HEK293T (cell line): Measurements from ENCODE around the gene KRTAP2-4.
"Not testable (repeated sequence)": the region's sequence is repeated elsewhere in the genome, so short reads cannot be mapped to it uniquely, and the experiment has no call there.

ENCODE experiments used
- ARNT ChIP-seq: fragments of 450-650 bp; IDR thresholded peaks from 2 replicates; pipeline ENCODE4 v1.6.1; 2017; ENCODE audit warnings: mild to moderate bottlenecking
- BHLHE40 ChIP-seq: fragments of 450-650 bp; IDR thresholded peaks from 2 replicates; pipeline ENCODE4 v1.6.1; 2016; ENCODE audit warnings: mild to moderate bottlenecking, moderate library complexity, borderline replicate concordance
- CTBP1 ChIP-seq: fragments of 450-650 bp; IDR thresholded peaks from 2 replicates; pipeline ENCODE4 v1.6.1; 2016; ENCODE audit warnings: borderline replicate concordance
- ELF4 ChIP-seq: fragments of 450-650 bp; IDR thresholded peaks from 2 replicates; pipeline ENCODE4 v1.6.1; 2017; ENCODE audit warnings: antibody characterized with exemption
- FOXK2 ChIP-seq: fragments of 450-650 bp; IDR thresholded peaks from 2 replicates; pipeline ENCODE4 v1.6.1; 2016; ENCODE audit warnings: mild to moderate bottlenecking
- FOXM1 ChIP-seq: fragments of 450-650 bp; IDR thresholded peaks from 2 replicates; pipeline ENCODE4 v1.6.1; 2017; ENCODE audit warnings: mild to moderate bottlenecking, borderline replicate concordance
- HDGF ChIP-seq: fragments of 450-650 bp; IDR thresholded peaks from 2 replicates; pipeline ENCODE4 v1.6.1; 2017; ENCODE audit warnings: antibody characterized with exemption, borderline replicate concordance
- L3MBTL2 ChIP-seq: fragments of 450-650 bp; conservative IDR thresholded peaks from 2 replicates; pipeline ENCODE4 v1.6.1; 2016; ENCODE audit warnings: mild to moderate bottlenecking
- NFRKB ChIP-seq: fragments of 450-650 bp; IDR thresholded peaks from 2 replicates; pipeline ENCODE4 v1.6.1; 2016; ENCODE audit warnings: mild to moderate bottlenecking, moderate library complexity
- PKNOX1 ChIP-seq: fragments of 450-650 bp; IDR thresholded peaks from 2 replicates; pipeline ENCODE4 v1.6.1; 2016
- SP1 ChIP-seq: fragments of 450-650 bp; IDR thresholded peaks from 2 replicates; pipeline ENCODE4 v1.6.1; 2017
- SUZ12 ChIP-seq: fragments of 450-650 bp; IDR thresholded peaks from 2 replicates; pipeline ENCODE4 v1.6.1; 2016; ENCODE audit warnings: mild to moderate bottlenecking
- TARDBP ChIP-seq: fragments of 450-650 bp; IDR thresholded peaks from 2 replicates; pipeline ENCODE4 v1.6.1; 2016
- ZNF384 ChIP-seq: fragments of 450-650 bp; IDR thresholded peaks from 2 replicates; pipeline ENCODE4 v1.6.1; 2016

DNA sequence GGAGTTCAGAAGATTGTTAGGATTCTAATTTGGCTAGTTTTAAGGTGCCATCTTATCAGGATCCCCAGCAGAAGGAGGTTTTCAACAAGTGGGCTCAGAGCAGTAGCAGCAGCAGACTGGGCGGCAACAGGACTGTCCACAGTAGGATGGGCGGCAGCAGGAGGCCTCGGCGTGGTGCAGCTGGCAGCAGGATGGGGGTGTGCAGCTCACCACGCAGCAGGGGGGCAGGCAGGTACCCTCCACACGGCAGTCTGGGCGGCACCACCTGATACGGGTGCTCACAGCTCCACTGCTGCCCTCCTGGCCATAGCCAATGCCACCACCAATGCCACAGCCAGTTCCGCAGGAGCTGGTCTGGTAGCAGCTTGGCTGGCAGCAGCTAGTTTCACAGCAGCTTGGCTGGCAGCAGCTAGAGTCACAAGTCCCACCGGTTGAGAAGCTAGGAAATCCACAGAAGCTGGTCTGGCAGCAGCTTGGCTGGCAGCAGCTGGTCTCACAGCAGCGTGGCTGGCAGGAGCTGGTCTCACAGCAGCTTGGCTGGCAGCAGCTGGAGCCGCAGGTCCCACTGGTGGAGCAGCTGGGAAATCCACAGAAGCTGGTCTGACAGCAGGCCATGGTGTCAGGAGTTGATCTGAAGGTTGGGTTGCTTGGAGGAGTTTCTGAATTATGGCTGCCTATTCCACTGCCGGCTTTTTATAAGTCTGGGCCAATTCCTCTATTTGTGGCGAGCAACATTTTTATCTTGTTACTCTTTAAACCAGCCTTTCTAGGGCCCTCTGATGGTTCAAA, 24.7 kb downstream of the KRTAP2-4 start, which contains the start of gene KRTAP1-1:
- not testable (repeated sequence) for TF ChIP-seq FOXM1, L3MBTL2, FOXK2, PKNOX1, SUZ12, HDGF, BHLHE40, ZNF384, NFRKB, ARNT, TARDBP, ELF4, CTBP1, SP1
